ENCODE measurements around the gene MCRS1. TPM values are rescaled to one million over a fixed set of nuclear protein-coding genes. Genes with fewer than 3 reads are reported as not detected.

MCRS1 gene
- total RNA-seq, 1 experiment from 2014 or later = 103 TPM

DNA sequence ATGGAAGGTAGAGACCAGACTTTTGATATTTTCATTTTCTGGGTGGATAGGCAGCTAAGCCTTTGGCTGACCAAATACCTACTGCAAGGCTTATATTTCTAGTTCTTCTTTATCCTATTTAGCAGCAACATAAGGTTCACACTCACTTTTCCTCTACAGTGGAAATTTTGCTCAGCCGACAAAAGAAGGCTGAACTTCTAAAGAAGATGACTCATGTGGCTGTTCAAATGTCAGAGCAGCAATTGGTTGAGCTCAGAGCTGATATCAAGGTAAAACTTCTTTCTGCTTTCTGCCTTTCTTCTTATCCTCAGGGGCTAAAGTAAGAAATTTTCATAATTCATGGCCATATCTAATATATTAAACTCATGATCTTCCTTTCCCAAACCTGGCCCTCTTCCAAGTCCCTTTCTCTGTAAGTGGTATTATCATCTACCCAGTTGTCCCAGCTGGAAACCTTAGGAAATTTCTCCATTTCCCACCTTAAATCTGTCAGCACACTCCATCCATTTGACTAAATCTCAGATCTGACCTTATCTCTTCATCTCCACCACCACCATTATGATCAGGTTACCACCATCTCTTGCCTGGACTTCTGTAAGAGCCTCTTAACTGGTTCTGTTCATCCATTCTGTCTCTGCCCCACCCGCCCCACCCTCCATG, 48.9 kb downstream of the MCRS1 start:
- Histone ChIP-seq H3K23me2 (ENCODE audit: insufficient read length, low read depth, low read length, poor library complexity, severe bottlenecking) (no peaks in the 10 kb centered on the region), H2BK120ac (ENCODE audit: low read depth, low read length, poor library complexity, severe bottlenecking) (no peak overlapping the region), H3K14ac (ENCODE audit: insufficient read depth, low read length) (no peak overlapping the region), H2AK5ac (ENCODE audit: insufficient read length, low read length) (no peak overlapping the region), H4K5ac (ENCODE audit: insufficient read length, low read depth, low read length) (no peak overlapping the region), H2BK15ac (ENCODE audit: low read depth, low read length) (no peak overlapping the region), H2AFZ (ENCODE audit: low read length) (no peak overlapping the region), H3K79me1 (ENCODE audit: insufficient read depth, low read depth, low read length, poor library complexity, severe bottlenecking) (no peaks in the 10 kb centered on the region), H3K23ac (ENCODE audit: insufficient read length, low read depth, low read length) (no peak overlapping the region), H2BK5ac (ENCODE audit: insufficient read length, low read length) (no peak overlapping the region), H3K4ac (ENCODE audit: low read depth, low read length) (no peak overlapping the region), H3K56ac (ENCODE audit: insufficient read length, low read depth, low read length) (no peak overlapping the region), H4K20me1 (ENCODE audit: control insufficient read depth, insufficient read depth, insufficient read length) (no peaks in the 10 kb centered on the region), H3K79me2 (ENCODE audit: insufficient read depth, low read length) (no peaks in the 10 kb centered on the region), H3K27ac (ENCODE audit: insufficient read length, low read depth, low read length) (no peak overlapping the region), H3K4me1 (ENCODE audit: insufficient read depth, low read length) (no peaks in the 10 kb centered on the region), H3K27me3 (ENCODE audit: insufficient read depth, low read length) (no peaks in the 10 kb centered on the region), H3T11ph (ENCODE audit: low read length) (no peak overlapping the region), H4K8ac (replicated peaks; ENCODE audit: insufficient read length, low read depth, low read length) (no peak overlapping the region), H3K9me3 (ENCODE audit: control insufficient read depth, low read depth, low read length) (no peaks in the 10 kb centered on the region), H2BK12ac (ENCODE audit: insufficient read length, low read depth, low read length) (no peak overlapping the region), H3K18ac (ENCODE audit: insufficient read length, low read depth, low read length) (no peak overlapping the region), H4K91ac (ENCODE audit: insufficient read length, low read depth, low read length) (no peak overlapping the region), H3K9ac (ENCODE audit: extremely low read depth, insufficient read length, low read length) (no peak overlapping the region), H3K4me2 (ENCODE audit: insufficient read depth, insufficient read length, low read length) (no peak overlapping the region), H2BK20ac (ENCODE audit: low read depth, low read length, poor library complexity, severe bottlenecking) (no peak overlapping the region)
- H3K27me3 Mint-ChIP-seq (ENCODE audit: low read depth) = no peaks in the 10 kb centered on the region
- no peak overlapping the region for H3K27ac Mint-ChIP-seq
- no peak for DNase-seq
- peaks cover 7 to 16% (median 12%) of the 10 kb centered on the region in 3 experiments; a peak in 6 of 7 replicates for H3K36me3 Mint-ChIP-seq (ENCODE audit: insufficient read depth in 1 of 3, low read depth in 3 of 3)
- TF ChIP-seq, protein P1, sequence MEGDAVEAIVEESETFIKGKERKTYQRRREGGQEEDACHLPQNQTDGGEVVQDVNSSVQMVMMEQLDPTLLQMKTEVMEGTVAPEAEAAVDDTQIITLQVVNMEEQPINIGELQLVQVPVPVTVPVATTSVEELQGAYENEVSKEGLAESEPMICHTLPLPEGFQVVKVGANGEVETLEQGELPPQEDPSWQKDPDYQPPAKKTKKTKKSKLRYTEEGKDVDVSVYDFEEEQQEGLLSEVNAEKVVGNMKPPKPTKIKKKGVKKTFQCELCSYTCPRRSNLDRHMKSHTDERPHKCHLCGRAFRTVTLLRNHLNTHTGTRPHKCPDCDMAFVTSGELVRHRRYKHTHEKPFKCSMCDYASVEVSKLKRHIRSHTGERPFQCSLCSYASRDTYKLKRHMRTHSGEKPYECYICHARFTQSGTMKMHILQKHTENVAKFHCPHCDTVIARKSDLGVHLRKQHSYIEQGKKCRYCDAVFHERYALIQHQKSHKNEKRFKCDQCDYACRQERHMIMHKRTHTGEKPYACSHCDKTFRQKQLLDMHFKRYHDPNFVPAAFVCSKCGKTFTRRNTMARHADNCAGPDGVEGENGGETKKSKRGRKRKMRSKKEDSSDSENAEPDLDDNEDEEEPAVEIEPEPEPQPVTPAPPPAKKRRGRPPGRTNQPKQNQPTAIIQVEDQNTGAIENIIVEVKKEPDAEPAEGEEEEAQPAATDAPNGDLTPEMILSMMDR (conservative IDR thresholded peaks at IDR 0.05) = no peak
- no peaks in the 10 kb centered on the region for H3K9me3 Mint-ChIP-seq
- H3K4me1 Mint-ChIP-seq = no peaks in the 10 kb centered on the region
- no peak overlapping the region for H3K4me3 Mint-ChIP-seq
- WGBS (ENCODE audit: extremely low coverage, insufficient read length, low lambda C conversion rate) = no CpG with 5 or more reads among the region's 2 CpGs

All from H9 (cell line).